IMR-90 (cell line): ENCODE results near the gene INCENP. TPM values are rescaled to one million over a fixed set of nuclear protein-coding genes. Genes with fewer than 3 reads are reported as not detected.
A peak's percentile ranks its signal among the peaks of the same experiment; 100 is the strongest.

Experiments used
- ATAC-seq: fragments of 200-7000 bp; cut with Tn5 transposase; 2 replicates; pipeline ENCODE4 v1.9.1; 2020; ENCODE audit warnings: low read depth, mild to moderate bottlenecking, moderate library complexity
- BruUV-seq: library from RNA; stranded (reverse); fragments of 400-500 nt; replicated peaks from 2 replicates; lab custom pipeline; 2021; lab: Mats Ljungman, UMichigan
- CTCF ChIA-PET: fragments of 300-600 bp; formaldehyde crosslinking; extraction: SDS; loops from one replicate; lab custom pipeline; 2021; ENCODE audit warnings: antibody characterized with exemption; lab: Yijun Ruan, JAX
- POLR2A ChIA-PET: fragments of 300-600 bp; sonication (Branson Sonifier 250); formaldehyde crosslinking; loops from one replicate; lab custom pipeline; 2022; ENCODE audit warnings: antibody characterized with exemption; ENCODE audit not compliant: unreplicated experiment; lab: Charles Lee
- DNase-seq: peaks from one replicate; pipeline ENCODE4 v3.0.0; 2013
- H2AFZ ChIP-seq: replicated peaks from 2 replicates; pipeline ENCODE3; 2013; ENCODE audit warnings: low read length, mild to moderate bottlenecking; ENCODE audit not compliant: poor library complexity
- H2AK5ac ChIP-seq: 2 replicates; pipeline ENCODE4 v1.6.1; 2013; ENCODE audit warnings: low read depth, low read length, inconsistent platforms
- H2AK9ac ChIP-seq: replicated peaks from 2 replicates; pipeline ENCODE3; 2013; ENCODE audit warnings: mild to moderate bottlenecking, low read depth, low read length, moderate library complexity; ENCODE audit not compliant: poor library complexity
- H2BK120ac ChIP-seq: 2 replicates; pipeline ENCODE4 v1.6.1; 2013; ENCODE audit warnings: low read depth, low read length, inconsistent platforms
- H2BK15ac ChIP-seq: 3 replicates; pipeline ENCODE4 v1.6.1; 2013; ENCODE audit warnings: low read depth, low read length, inconsistent platforms
- H2BK20ac ChIP-seq: 2 replicates; pipeline ENCODE4 v1.6.1; 2013; ENCODE audit warnings: low read depth, mild to moderate bottlenecking, inconsistent platforms, low read length, moderate library complexity
- H2BK5ac ChIP-seq: 2 replicates; pipeline ENCODE4 v1.6.1; 2013; ENCODE audit warnings: mild to moderate bottlenecking, low read depth, low read length, inconsistent platforms; ENCODE audit not compliant: poor library complexity, severe bottlenecking
- H3K14ac ChIP-seq: replicated peaks from 2 replicates; pipeline ENCODE4 v1.6.1; 2013; ENCODE audit warnings: low read depth, low read length, inconsistent platforms
- H3K18ac ChIP-seq: 2 replicates; pipeline ENCODE4 v1.6.1; 2013; ENCODE audit warnings: low read depth, low read length, control low read depth
- H3K23ac ChIP-seq: 2 replicates; pipeline ENCODE4 v1.6.1; 2013; ENCODE audit warnings: low read depth, low read length, inconsistent platforms
- H3K27ac ChIP-seq: 2 replicates; pipeline ENCODE4 v1.5.1; 2013; ENCODE audit warnings: mild to moderate bottlenecking, control low read depth, low read length; ENCODE audit not compliant: insufficient read depth
- H3K27me3 ChIP-seq: 2 replicates; pipeline ENCODE4 v1.6.1; 2013; ENCODE audit warnings: low read length; ENCODE audit not compliant: control insufficient read depth, insufficient read depth
- H3K36me3 ChIP-seq: 2 replicates; pipeline ENCODE4 v1.6.1; 2013; ENCODE audit warnings: low read length, mixed read lengths; ENCODE audit not compliant: control insufficient read depth, insufficient read depth
- H3K4ac ChIP-seq: 2 replicates; pipeline ENCODE4 v1.6.1; 2013; ENCODE audit warnings: low read depth, low read length, inconsistent platforms
- H3K4me1 ChIP-seq: 2 replicates; pipeline ENCODE4 v1.6.1; 2013; ENCODE audit warnings: low read length, mixed read lengths; ENCODE audit not compliant: control insufficient read depth, insufficient read depth
- H3K4me2 ChIP-seq: 2 replicates; pipeline ENCODE4 v1.6.1; 2013; ENCODE audit warnings: low read depth, mild to moderate bottlenecking, control low read depth, low read length, moderate library complexity
- H3K4me3 ChIP-seq: 2 replicates; pipeline ENCODE4 v1.5.1; 2013; ENCODE audit warnings: low read depth, mild to moderate bottlenecking, control low read depth, low read length, moderate library complexity; ENCODE audit not compliant: insufficient read depth
- H3K56ac ChIP-seq: 2 replicates; pipeline ENCODE4 v1.6.1; 2013; ENCODE audit warnings: low read length, inconsistent platforms; ENCODE audit not compliant: insufficient read depth; ENCODE audit errors: extremely low read depth
- H3K79me1 ChIP-seq, 2 experiments: 2 replicates each; pipeline ENCODE4 v1.6.1; 2013; ENCODE audit warnings: low read length in 2 of 2, inconsistent platforms in 1 of 2, low read depth in 1 of 2
- H3K9ac ChIP-seq: 2 replicates; pipeline ENCODE4 v1.6.1; 2013; ENCODE audit warnings: low read depth, low read length, control low read depth
- H3K9me1 ChIP-seq: 2 replicates; pipeline ENCODE4 v1.6.1; 2013; ENCODE audit warnings: low read length, inconsistent platforms; ENCODE audit not compliant: insufficient read depth
- H3K9me3 ChIP-seq: 2 replicates; pipeline ENCODE4 v1.6.1; 2013; ENCODE audit warnings: low read length; ENCODE audit not compliant: control insufficient read depth, insufficient read depth
- H4K20me1 ChIP-seq: 2 replicates; pipeline ENCODE4 v1.6.1; 2013; ENCODE audit warnings: low read length, inconsistent platforms; ENCODE audit not compliant: insufficient read depth
- H4K5ac ChIP-seq: 2 replicates; pipeline ENCODE4 v1.6.1; 2013; ENCODE audit warnings: mild to moderate bottlenecking, low read depth, low read length, control low read depth
- H4K8ac ChIP-seq, 2 experiments: 2 replicates each; pipeline ENCODE4 v1.6.1; 2013; ENCODE audit warnings: low read depth in 2 of 2, low read length in 2 of 2, control low read depth in 1 of 2, inconsistent platforms in 1 of 2
- H4K91ac ChIP-seq: 2 replicates; pipeline ENCODE4 v1.6.1; 2013; ENCODE audit warnings: low read depth, low read length, inconsistent platforms; ENCODE audit not compliant: insufficient read depth
- BHLHE40 ChIP-seq: fragments of 150-350 bp; IDR thresholded peaks from 2 replicates; pipeline ENCODE4 v1.6.1; 2016; ENCODE audit warnings: mild to moderate bottlenecking, low read depth, low read length
- CEBPB ChIP-seq: IDR thresholded peaks from 2 replicates; pipeline ENCODE4 v1.6.1; 2012; ENCODE audit warnings: low read depth, low read length, improper control_type of control experiment
- MAFK ChIP-seq: IDR thresholded peaks from 2 replicates; pipeline ENCODE4 v1.6.1; 2012; ENCODE audit warnings: low read depth, low read length, improper control_type of control experiment
- MAZ ChIP-seq: IDR thresholded peaks from 2 replicates; pipeline ENCODE4 v1.6.1; 2012; ENCODE audit warnings: low read depth, mild to moderate bottlenecking, low read length, improper control_type of control experiment, moderate library complexity, borderline replicate concordance
- POLR2A ChIP-seq: IDR thresholded peaks from 2 replicates; pipeline ENCODE4 v1.6.1; 2012; ENCODE audit warnings: mild to moderate bottlenecking, low read depth, low read length
- RAD21 ChIP-seq: IDR thresholded peaks from 2 replicates; pipeline ENCODE4 v1.6.1; 2012; ENCODE audit warnings: low read length, improper control_type of control experiment
- RCOR1 ChIP-seq: IDR thresholded peaks from 2 replicates; pipeline ENCODE4 v1.6.1; 2012; ENCODE audit warnings: mild to moderate bottlenecking, low read length, improper control_type of control experiment; ENCODE audit not compliant: insufficient replicate concordance
- SMC3 ChIP-seq: fragments of 150-350 bp; IDR thresholded peaks from 2 replicates; pipeline ENCODE4 v1.6.1; 2016; ENCODE audit warnings: low read depth, mild to moderate bottlenecking, antibody characterized with exemption, low read length, moderate library complexity
- WGBS, 2 experiments: methylation state at CpG; one replicate each; pipeline versions ENCODE4 v1.1.5 to v1.1.7; 2013; ENCODE audit warnings: missing lambda C conversion rate in 2 of 2; ENCODE audit not compliant: insufficient read length in 1 of 2; ENCODE audit errors: extremely low coverage in 2 of 2; 5-methylcytosine and 5-hydroxymethylcytosine counted together
- dilution Hi-C: fragments of 300-500 bp; cut with HindIII; formaldehyde crosslinking; loops from one replicate; pipeline ENCODE4 v1.14.3; 2018; ENCODE audit warnings: low sequenced_read_pairs; ENCODE audit not compliant: unreplicated experiment
- in situ Hi-C: fragments of 300-500 bp; cut with MboI; formaldehyde crosslinking; loops from 3 replicates; pipeline ENCODE4 v1.14.3; 2019; ENCODE audit warnings: low sequenced_read_pairs, inconsistent platforms, mixed read lengths
- intact Hi-C: fragments of 100-400 bp; cut with micrococcal nuclease; formaldehyde crosslinking; loops from 2 replicates; pipeline ENCODE4 v1.10.0; 2022
- polyA plus RNA-seq, 3 experiments: library from polyadenylated mRNA; depleted of rRNA; stranded (reverse); fragments of >200 nt; gene quantifications; 2 replicates each; pipeline ENCODE4 v1.2.3, GENCODE V29; 2012; ENCODE audit warnings: low replicate concordance in 1 of 3
- total RNA-seq: library from RNA; depleted of rRNA; stranded (reverse); fragments of >200 nt; gene quantifications from 2 replicates; pipeline ENCODE4 v1.2.3, GENCODE V29; 2012
- TF ChIP-seq, protein P1 (sequence below): conservative IDR thresholded peaks from 2 replicates; pipeline ENCODE4 v1.5.1; 2012; ENCODE audit warnings: mild to moderate bottlenecking, low read depth, low read length, improper control_type of control experiment
- TF ChIP-seq, protein P2 (sequence below): fragments of 150-350 bp; IDR thresholded peaks from 2 replicates; pipeline ENCODE4 v1.6.1; 2017; ENCODE audit warnings: mild to moderate bottlenecking, antibody characterized with exemption, low read length, low read depth
- TF ChIP-seq, protein P3 (sequence below): fragments of 150-350 bp; IDR thresholded peaks from 2 replicates; pipeline ENCODE4 v1.6.1; 2016; ENCODE audit warnings: low read depth, mild to moderate bottlenecking, low read length, moderate library complexity, borderline replicate concordance

Gene INCENP
- total and polyA plus RNA-seq, 2 of the 4 experiments (the other 2 are of a cell fraction), result 18.6 to 23.8 TPM

DNA sequence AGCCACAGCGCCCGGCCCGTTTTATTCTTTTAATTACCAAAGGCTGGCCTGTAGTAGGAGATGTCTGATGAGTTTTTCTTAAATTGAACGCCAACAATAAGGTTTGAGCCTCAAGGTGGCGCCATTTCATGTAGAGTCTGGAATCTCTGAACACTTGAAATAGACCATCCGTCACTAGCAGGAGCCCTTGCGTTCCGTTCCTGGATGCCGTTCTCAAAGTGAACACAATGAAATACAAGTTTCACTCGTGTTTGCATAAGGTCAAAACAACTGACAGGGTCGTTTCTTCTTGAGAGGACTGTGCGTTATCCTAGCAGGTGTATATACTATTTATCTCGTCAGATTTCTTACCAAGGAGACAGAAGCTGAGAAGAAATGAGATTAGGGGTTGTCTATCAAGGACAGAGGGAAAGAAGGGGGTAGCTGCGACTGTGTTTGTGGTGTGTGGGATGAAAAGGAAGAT is 47.5 kb downstream of the INCENP start:
- Histone ChIP-seq H3K56ac (no peak overlapping the region), H4K91ac (no peak overlapping the region), H3K4me1 (no peaks in the 10 kb centered on the region), H2AK5ac (no peak overlapping the region), H3K23ac (peak overlapping the region; percentile 42; the same call in 1 of the 2 replicates), H2AK9ac (no peak overlapping the region), H3K9me1 (no peaks in the 10 kb centered on the region; the same call in 1 of the 2 replicates), H3K4me2 (no peak overlapping the region; the same call in 1 of the 2 replicates), H3K18ac (no peak overlapping the region), H3K4me3 (no peak overlapping the region), H3K4ac (no peak overlapping the region), H2BK15ac (no peak overlapping the region), H3K9ac (no peak overlapping the region), H2BK120ac (no peak overlapping the region), H3K27me3 (peaks cover 28% of the 10 kb centered on the region), H4K8ac (no peak overlapping the region), H3K27ac (no peak overlapping the region), H3K79me1 (no peaks in the 10 kb centered on the region), H3K36me3 (no peaks in the 10 kb centered on the region), H2AFZ (no peak overlapping the region), H2BK5ac (no peak overlapping the region), H2BK20ac (no peak overlapping the region), H3K9me3 (no peaks in the 10 kb centered on the region), H4K5ac (no peak overlapping the region), H3K14ac (no peak overlapping the region), H4K20me1 (no peaks in the 10 kb centered on the region)
- in situ Hi-C loops (loop anchor here (10.0 kb wide), 1 partner anchor 144 kb away; no protein-coding TSS in a partner anchor), intact Hi-C loops (loop anchor here (1.0 kb wide), 2 partner anchors 140 to 207 kb away; no protein-coding TSS in a partner anchor), dilution Hi-C loops (no loop called here)
- TF ChIP-seq MAZ (no peak), MAFK (no peak), BHLHE40 (no peak), SMC3 (peak; percentile 47), RCOR1 (no peak), CEBPB (no peak), RAD21 (peak; percentile 57), POLR2A (no peak)
- TF ChIP-seq, protein P1, sequence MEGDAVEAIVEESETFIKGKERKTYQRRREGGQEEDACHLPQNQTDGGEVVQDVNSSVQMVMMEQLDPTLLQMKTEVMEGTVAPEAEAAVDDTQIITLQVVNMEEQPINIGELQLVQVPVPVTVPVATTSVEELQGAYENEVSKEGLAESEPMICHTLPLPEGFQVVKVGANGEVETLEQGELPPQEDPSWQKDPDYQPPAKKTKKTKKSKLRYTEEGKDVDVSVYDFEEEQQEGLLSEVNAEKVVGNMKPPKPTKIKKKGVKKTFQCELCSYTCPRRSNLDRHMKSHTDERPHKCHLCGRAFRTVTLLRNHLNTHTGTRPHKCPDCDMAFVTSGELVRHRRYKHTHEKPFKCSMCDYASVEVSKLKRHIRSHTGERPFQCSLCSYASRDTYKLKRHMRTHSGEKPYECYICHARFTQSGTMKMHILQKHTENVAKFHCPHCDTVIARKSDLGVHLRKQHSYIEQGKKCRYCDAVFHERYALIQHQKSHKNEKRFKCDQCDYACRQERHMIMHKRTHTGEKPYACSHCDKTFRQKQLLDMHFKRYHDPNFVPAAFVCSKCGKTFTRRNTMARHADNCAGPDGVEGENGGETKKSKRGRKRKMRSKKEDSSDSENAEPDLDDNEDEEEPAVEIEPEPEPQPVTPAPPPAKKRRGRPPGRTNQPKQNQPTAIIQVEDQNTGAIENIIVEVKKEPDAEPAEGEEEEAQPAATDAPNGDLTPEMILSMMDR, result peak; percentile 68
- TF ChIP-seq, protein P2, sequence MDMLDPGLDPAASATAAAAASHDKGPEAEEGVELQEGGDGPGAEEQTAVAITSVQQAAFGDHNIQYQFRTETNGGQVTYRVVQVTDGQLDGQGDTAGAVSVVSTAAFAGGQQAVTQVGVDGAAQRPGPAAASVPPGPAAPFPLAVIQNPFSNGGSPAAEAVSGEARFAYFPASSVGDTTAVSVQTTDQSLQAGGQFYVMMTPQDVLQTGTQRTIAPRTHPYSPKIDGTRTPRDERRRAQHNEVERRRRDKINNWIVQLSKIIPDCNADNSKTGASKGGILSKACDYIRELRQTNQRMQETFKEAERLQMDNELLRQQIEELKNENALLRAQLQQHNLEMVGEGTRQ, result no peak
- TF ChIP-seq, protein P3, sequence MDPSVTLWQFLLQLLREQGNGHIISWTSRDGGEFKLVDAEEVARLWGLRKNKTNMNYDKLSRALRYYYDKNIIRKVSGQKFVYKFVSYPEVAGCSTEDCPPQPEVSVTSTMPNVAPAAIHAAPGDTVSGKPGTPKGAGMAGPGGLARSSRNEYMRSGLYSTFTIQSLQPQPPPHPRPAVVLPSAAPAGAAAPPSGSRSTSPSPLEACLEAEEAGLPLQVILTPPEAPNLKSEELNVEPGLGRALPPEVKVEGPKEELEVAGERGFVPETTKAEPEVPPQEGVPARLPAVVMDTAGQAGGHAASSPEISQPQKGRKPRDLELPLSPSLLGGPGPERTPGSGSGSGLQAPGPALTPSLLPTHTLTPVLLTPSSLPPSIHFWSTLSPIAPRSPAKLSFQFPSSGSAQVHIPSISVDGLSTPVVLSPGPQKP, result no peak
- 11 to 100% methylated on average over 1 to 5 of the region's 14 CpGs for WGBS, 2 experiments
- ChIA-PET POLR2A (interaction anchor here (0.5 kb wide), 1 partner anchor 189 kb away, joined by 3 read pairs; no protein-coding TSS in a partner anchor), CTCF (interaction anchor here (0.8 to 1.2 kb wide), 2 partner anchors 14 to 29 kb away, joined by 3 to 4 read pairs; no protein-coding TSS in a partner anchor)
- ATAC-seq, result peak; percentile 87
- BruUV-seq, result no TSS peak
- peak; percentile 66 for DNase-seq
